Neural progenitor cell (in vitro differentiated cells): ENCODE results near the gene RAD51AP2.

Source experiments
- CTCF ChIP-seq: fragments of 200-600 bp; sonication (generic); IDR thresholded peaks from 2 replicates; pipeline ENCODE4 v1.5.1; 2017; ENCODE audit warnings: antibody characterized with exemption, mild to moderate bottlenecking
- EZH2 ChIP-seq: fragments of 200-600 bp; sonication (generic); IDR thresholded peaks from 2 replicates; pipeline ENCODE4 v1.6.1; 2017; ENCODE audit warnings: antibody characterized with exemption, mild to moderate bottlenecking, moderate library complexity

DNA sequence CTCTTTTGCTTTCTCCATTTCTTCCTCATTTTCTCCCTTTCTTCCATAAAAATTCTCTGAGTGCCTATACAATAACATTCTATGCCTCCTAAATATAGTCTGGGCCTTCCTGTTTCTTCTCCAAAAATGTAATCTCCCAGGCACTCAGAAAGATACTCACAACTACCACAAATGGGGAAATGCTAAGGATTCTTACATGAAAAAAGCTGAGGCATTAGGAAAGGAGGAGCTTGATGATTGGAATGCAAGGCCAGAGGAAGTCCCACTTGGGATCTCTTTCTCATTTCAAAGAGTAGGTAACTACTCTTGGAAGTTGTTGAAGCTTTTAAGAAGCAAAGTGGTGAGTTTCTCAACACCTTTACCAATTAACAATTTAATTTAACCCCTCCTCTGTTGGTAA lies 25.6 kb upstream of the RAD51AP2 start:
- no peak for TF ChIP-seq CTCF
- no peak for TF ChIP-seq EZH2
